Ishikawa (cell line): ENCODE measurements around the gene GABRR3.

Experiments used
- CEBPB ChIP-seq: IDR thresholded peaks from 2 replicates; pipeline ENCODE4 v1.6.1; 2012
- CREB1 ChIP-seq: IDR thresholded peaks from 2 replicates; pipeline ENCODE4 v1.6.1; 2012; ENCODE audit warnings: low read depth
- EGR1 ChIP-seq: IDR thresholded peaks from 2 replicates; pipeline ENCODE4 v1.6.1; 2012
- EP300 ChIP-seq: IDR thresholded peaks from 2 replicates; pipeline ENCODE4 v1.6.1; 2012; ENCODE audit warnings: borderline replicate concordance
- FOXM1 ChIP-seq: IDR thresholded peaks from 2 replicates; pipeline ENCODE4 v1.6.1; 2012; ENCODE audit warnings: low read depth, borderline replicate concordance
- NFIC ChIP-seq: IDR thresholded peaks from 2 replicates; pipeline ENCODE4 v1.6.1; 2012
- RAD21 ChIP-seq: IDR thresholded peaks from 2 replicates; pipeline ENCODE4 v1.6.1; 2012; ENCODE audit warnings: low read depth
- TAF1 ChIP-seq: IDR thresholded peaks from 2 replicates; pipeline ENCODE4 v1.6.1; 2012; ENCODE audit warnings: low read depth, mild to moderate bottlenecking
- TCF12 ChIP-seq: IDR thresholded peaks from 2 replicates; pipeline ENCODE4 v1.6.1; 2012; ENCODE audit warnings: low read depth
- TEAD4 ChIP-seq: IDR thresholded peaks from 2 replicates; pipeline ENCODE4 v1.6.1; 2012
- YY1 ChIP-seq: IDR thresholded peaks from 2 replicates; pipeline ENCODE4 v1.6.1; 2012; ENCODE audit warnings: low read depth
- ZBTB7A ChIP-seq: IDR thresholded peaks from 2 replicates; pipeline ENCODE4 v1.6.1; 2012; ENCODE audit warnings: low read depth
- TF ChIP-seq, protein P1 (sequence below): IDR thresholded peaks from 2 replicates; pipeline ENCODE4 v1.6.1; 2012; ENCODE audit warnings: low read depth, mild to moderate bottlenecking
- TF ChIP-seq, protein P2 (sequence below): IDR thresholded peaks from 2 replicates; pipeline ENCODE4 v1.6.1; 2012
- TF ChIP-seq, protein P3 (sequence below): IDR thresholded peaks from 2 replicates; pipeline ENCODE4 v1.6.1; 2012

GABRR3 gene

DNA sequence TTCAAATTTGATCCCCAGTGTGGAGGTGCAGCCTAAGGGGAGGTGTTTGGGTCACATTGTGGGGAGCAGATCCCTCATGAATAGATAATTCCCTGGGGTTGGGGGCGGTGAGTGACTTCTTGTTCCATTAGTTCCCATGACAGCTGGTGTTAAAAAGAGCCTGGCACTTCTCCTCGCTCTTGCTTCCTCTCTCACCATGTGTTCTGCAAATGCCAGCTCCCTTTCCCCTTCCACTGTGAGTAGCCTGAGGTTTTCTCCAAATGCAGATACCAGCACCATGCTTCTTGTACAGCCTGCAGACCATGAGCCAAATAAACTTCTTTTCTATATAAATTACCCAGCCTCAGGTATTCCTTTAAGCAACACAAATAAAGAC is 86.0 kb downstream of the GABRR3 start:
- TF ChIP-seq NFIC = no peak

DNA sequence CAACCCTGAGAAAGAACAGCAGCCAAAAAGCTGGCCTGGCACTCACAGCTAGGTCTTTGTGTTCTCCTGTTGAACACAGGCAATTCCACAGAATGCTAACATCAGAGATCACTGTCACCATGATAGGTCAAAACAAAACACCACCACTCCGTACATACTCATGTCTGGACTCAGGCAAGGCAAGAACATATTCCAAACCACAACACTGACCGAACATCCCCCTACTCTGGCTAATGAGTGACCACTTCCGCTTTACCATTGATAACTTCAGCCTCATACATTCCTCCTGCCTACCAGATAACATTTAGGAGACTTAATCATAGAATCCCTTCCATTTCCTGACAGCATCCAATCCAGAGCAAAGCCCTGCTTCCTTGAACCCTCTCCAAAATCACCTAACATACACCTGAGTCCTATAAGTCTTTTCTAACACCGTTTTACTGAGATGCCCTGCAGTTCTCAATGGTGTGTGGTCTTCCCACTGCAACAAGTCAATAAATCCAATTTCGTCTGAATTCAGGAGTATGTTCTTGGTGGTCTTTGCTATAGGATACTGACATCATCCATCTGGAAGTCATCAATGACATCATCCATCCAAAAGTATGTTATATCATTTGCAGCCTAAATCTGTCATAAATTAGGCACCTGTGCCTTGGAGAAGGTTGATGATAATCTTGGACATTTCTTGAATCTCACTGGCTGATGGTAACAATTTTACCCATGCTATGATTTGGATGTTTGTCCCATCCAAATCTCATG is 86.6 kb downstream of the GABRR3 start:
- TF ChIP-seq RAD21 (no peak), TEAD4 (no peak), CEBPB (no peak), YY1 (no peak), TCF12 (no peak), ZBTB7A (no peak)
- TF ChIP-seq, protein P1, sequence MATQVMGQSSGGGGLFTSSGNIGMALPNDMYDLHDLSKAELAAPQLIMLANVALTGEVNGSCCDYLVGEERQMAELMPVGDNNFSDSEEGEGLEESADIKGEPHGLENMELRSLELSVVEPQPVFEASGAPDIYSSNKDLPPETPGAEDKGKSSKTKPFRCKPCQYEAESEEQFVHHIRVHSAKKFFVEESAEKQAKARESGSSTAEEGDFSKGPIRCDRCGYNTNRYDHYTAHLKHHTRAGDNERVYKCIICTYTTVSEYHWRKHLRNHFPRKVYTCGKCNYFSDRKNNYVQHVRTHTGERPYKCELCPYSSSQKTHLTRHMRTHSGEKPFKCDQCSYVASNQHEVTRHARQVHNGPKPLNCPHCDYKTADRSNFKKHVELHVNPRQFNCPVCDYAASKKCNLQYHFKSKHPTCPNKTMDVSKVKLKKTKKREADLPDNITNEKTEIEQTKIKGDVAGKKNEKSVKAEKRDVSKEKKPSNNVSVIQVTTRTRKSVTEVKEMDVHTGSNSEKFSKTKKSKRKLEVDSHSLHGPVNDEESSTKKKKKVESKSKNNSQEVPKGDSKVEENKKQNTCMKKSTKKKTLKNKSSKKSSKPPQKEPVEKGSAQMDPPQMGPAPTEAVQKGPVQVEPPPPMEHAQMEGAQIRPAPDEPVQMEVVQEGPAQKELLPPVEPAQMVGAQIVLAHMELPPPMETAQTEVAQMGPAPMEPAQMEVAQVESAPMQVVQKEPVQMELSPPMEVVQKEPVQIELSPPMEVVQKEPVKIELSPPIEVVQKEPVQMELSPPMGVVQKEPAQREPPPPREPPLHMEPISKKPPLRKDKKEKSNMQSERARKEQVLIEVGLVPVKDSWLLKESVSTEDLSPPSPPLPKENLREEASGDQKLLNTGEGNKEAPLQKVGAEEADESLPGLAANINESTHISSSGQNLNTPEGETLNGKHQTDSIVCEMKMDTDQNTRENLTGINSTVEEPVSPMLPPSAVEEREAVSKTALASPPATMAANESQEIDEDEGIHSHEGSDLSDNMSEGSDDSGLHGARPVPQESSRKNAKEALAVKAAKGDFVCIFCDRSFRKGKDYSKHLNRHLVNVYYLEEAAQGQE = no peak
- TF ChIP-seq, protein P2, sequence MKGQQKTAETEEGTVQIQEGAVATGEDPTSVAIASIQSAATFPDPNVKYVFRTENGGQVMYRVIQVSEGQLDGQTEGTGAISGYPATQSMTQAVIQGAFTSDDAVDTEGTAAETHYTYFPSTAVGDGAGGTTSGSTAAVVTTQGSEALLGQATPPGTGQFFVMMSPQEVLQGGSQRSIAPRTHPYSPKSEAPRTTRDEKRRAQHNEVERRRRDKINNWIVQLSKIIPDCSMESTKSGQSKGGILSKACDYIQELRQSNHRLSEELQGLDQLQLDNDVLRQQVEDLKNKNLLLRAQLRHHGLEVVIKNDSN = no peak

DNA sequence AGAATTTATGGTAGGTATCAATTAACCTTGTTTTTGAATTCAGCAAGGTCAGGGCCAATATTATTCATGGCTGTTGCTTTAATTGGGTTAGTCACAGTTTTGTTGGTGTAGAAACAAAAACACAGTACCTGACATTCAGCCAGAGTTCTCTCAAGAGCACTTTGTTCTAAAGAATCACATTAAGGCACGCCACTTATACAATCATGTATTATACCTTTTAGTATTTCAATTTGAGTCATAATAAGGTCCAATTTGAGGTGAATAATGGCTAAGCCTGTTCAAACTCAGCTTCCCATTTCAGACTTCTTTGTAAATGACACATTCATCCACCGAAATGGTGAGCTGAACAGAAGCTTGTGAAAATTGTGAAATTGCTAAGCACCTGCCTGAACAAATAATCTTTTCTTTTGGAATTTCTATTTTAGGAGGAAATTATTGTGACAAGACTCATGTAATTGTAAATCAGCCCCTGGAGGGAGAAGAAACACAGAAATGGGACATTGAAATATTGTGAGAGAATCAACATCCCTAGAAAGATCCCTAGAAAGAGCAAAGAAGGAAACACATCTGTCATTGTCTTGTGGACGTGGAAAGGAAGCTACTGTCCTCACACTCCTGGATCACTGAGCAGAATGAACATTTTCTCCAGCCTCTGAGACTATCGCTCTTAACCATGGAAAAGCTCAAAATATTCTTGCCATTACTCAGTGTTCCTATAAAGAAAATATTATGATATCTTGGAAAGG is 92.1 kb downstream of the GABRR3 start:
- TF ChIP-seq, protein P1 = no peak
- TF ChIP-seq NFIC (no peak), CEBPB (no peak), ZBTB7A (no peak), TAF1 (no peak), CREB1 (no peak)

DNA sequence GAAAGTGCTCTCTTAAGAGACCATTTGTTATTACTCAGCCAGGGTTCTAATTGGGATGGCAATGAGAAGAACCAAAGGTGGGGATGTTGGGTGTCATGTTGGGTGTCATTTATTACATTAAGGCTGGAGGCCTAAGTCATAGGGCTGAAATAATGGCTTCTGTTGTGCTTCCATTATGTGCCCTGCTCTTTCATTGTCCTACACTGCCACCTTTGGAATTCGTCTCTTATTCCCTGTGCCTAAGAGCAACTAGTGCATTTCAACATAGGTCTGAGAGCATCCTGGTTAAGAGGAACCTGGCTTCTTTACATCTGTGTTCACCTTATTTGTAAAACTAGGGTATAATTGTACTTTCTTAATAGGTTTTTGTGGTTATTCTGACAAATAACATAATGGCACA is 95.1 kb downstream of the GABRR3 start:
- TF ChIP-seq, protein P3, sequence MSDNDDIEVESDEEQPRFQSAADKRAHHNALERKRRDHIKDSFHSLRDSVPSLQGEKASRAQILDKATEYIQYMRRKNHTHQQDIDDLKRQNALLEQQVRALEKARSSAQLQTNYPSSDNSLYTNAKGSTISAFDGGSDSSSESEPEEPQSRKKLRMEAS = no peak
- TF ChIP-seq CEBPB (no peak), RAD21 (peak; percentile 27; the same call in 1 of the 2 replicates), ZBTB7A (no peak)

DNA sequence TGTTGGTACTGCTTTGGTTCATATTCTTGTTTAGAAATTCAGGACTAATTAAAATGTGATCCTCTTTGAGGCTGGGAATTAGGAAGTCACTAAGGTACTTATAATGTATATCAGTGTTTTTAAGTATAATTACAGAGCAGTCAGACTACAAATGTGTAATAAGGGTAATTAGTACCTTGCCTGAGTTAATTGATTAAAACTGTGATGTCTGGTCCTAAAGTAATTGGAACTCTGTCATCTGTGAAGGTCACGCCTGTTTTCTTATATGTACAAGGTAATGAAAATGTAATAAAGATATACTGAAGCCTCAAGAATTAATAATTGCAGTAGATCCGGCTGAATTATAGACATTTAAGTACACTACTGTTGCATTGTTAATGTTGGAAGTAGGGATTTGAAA is 95.7 kb downstream of the GABRR3 start:
- TF ChIP-seq, protein P2 = no peak
- no peak for TF ChIP-seq CEBPB
- no peak for TF ChIP-seq EP300
- TF ChIP-seq CREB1 = no peak
- TF ChIP-seq EGR1 = no peak
- TF ChIP-seq ZBTB7A = no peak
- TF ChIP-seq, protein P1 = no peak
- no peak for TF ChIP-seq FOXM1
